Endometrial microvascular endothelial cells (primary cell): Measurements from ENCODE around the gene PRR12. TPM values are rescaled to one million over a fixed set of nuclear protein-coding genes. Genes with fewer than 3 reads are reported as not detected.

Experiments used
- in situ Hi-C: cut with HindIII; loops from 2 replicates; pipeline ENCODE4 v1.10.0; 2017; ENCODE audit warnings: low sequenced_read_pairs, low pct_unique_long_range_greater_than_20kb; ENCODE audit errors: inconsistent ontology term
- total RNA-seq: library from RNA; depleted of rRNA; stranded (reverse); fragments of >200 nt; gene quantifications from one replicate; pipeline ENCODE4 v1.2.3, GENCODE V29; 2015; ENCODE audit errors: inconsistent ontology term

Gene PRR12
- total RNA-seq, 1 donor from 2014 or later: 7.5 TPM

DNA sequence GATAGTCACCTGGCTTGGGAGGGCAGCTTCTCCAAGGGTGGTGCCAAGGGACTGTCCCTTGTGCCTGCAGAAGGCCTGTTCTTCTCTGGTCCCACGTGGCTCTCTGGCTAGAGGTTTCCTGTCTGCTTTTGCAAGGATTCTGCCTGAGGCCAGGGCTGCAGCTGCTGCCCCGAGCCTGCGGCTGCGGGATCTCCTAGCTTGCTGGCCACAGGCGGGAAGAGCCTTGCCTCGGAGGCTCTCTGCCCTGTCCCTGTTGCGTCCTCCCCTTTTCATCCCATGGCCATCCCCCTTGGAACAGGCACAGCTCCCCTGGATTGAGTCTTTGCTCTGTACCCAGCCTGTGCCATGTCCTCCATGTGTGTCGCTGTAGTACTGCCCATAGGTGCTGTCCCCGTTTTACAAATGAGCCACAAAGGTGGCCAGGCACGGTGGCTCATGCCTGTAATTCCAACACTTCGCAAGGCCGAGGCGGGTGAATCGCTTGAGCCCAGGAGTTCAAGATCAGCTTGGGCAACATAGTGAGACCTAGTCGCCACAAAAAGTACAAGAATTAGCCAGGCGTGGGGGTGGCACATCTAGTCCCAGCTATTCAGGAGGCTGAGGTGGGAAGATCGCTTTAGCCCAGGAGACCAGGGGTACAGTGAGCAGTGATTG, 65.6 kb downstream of the PRR12 start:
- in situ Hi-C loops: no loop called here

DNA sequence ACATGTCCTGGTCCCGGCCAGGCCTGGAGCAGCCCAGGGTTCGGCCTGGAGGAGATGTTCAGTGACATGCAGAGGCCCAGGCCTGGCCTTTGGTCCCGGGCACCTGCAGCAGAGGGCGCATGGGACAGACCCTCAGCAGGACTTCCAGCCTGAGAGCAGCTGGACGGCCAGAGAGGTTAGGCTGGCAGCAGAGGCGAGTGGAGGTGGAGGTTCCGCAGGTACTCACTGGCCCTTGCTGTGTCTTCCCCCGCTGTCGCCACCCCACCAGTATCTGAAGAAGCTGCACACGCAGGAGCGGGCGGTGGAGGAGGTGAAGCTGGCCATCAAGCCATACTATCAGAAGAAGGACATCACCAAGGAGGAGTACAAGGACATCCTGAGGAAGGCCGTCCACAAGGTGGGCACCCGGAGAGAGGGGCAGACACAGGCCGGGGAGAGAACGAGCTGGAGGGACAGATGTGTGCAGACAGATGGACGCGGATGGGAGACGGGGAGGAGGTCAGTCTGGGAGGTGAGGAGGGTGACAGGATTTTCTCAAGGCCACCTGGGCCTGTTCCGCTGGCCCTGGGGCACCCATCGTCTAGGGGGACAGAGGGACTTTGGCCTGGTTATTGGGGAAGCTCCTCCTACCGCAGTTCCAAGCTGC, 66.6 kb downstream of the PRR12 start:
- in situ Hi-C loops: no loop called here

DNA sequence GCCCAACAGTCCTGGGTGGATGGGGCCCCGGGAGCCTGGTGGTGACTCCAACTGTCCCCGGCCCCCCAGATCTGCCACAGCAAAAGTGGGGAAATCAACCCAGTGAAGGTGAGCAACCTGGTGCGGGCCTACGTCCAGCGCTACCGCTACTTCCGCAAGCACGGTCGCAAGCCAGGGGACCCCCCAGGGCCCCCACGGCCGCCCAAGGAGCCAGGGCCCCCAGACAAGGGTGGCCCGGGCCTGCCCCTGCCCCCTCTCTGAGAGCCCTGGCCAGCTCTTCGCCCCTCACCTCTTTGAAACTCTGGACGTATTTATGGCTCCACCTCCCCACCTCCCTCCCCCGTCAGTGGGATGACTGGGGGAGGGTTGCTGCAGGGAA, 67.1 kb downstream of the PRR12 start:
- in situ Hi-C loops: no loop called here

DNA sequence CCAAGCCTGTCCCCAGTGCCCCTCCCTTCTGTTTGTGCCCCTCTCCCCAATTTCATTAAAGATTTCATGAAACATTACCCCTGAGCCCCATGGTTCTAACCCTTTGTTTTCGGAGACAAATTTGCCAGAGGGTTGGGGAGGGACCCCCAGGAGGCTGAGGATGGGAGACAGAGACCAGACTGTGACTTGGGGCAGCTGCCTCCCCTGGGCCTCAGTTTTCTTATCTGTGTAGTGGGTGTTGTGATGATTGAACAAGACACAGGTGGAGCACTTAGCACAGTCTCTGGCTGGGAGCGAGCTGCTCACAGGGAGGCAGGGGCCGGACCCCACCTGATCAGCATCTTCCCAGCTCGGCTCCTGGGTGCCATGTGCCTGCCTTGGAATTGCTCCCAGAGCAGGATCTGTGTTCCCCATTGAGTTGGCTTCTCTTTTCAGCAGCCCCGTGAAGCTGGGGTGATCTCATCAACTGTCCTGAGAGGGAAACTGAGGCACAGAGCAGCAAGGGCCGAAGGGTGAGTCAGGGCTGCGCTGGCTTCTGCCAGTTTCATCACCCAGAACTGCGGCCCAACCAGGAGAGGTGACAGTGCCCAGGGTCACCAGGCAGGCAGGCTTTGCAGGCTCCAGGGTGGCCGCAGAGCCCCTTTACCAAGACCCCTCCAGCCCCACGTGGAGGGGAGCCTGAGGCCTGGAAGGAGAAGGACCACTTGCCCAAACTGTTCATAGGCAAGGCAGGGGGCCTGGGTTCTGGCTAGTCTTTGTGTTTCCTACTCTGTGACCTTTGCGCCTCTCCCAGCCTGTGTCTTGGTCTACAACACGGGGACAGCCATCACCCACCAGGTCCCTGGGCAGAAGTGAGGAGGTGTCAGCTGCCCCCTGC, 67.8 kb downstream of the PRR12 start:
- in situ Hi-C loops: no loop called here

DNA sequence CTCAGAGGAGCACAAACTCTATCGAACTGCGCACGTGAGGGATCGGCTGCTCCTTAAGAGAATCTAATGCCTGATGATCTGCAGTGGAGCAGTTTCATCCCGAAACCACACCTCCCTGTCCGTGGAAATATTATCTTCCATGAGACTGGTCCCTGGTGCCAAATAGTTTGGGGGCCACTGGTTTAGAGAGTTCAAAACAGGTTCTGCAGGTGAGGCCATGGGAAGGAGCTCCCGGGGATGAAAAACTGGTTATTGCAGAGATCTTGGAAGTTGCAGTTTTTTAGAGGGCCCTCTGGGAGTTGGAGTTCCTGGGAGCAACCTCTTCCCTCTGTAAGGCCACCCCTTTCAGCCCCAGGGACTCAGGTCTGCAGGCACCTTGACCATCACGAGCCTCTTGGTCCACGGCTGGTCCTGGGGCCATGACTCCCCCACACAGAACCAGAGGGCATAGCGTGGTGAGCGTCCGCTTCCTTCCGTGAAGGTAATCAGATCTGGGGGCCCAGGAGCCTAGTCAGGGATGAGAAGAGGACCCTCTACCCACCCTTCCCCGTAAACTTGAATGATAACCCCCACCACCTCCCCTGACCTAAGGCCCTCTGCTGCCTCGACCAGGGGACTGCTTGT, 69.5 kb downstream of the PRR12 start:
- in situ Hi-C loops: no loop called here

DNA sequence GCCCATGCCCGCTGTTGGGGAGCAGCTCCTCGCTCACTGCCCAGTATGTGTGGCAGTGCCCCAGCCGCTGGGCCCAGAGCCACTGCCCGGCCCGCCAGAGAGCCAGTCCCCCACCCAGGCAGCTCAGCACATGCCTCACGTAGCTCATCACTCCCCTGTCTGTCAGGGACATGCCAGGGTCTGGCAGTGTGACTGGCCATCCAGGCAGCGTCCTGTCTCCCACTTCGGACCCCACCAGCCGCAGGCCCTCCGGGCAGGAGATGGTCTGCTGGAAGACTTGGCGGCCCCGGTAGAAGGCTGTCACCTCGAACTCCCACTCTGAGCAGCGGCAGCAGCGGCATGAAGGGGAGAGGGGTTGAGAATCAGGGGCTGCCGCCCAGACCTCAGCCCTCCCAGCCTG, 71.0 kb downstream of the PRR12 start:
- in situ Hi-C loops: no loop called here

DNA sequence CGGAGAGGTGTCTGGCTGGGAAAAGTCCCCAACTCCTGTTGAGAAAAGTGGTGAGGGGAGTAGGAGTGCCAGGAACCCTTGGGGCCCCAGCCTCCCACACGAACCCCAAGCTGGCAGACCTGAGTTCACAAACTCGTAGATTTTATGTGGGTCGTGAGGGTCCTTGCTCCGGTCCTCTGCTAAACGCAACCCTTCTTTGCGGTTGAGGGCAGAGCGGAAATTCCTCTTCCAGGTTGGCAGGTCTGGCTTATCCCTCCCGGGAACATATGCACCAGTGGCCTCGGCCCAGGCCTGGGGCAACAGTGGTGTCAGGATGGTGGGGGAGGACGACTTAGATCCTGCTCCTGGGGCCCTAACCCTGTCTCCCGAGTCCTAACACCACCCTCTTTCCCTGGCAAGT, 72.2 kb downstream of the PRR12 start:
- in situ Hi-C loops: no loop called here

DNA sequence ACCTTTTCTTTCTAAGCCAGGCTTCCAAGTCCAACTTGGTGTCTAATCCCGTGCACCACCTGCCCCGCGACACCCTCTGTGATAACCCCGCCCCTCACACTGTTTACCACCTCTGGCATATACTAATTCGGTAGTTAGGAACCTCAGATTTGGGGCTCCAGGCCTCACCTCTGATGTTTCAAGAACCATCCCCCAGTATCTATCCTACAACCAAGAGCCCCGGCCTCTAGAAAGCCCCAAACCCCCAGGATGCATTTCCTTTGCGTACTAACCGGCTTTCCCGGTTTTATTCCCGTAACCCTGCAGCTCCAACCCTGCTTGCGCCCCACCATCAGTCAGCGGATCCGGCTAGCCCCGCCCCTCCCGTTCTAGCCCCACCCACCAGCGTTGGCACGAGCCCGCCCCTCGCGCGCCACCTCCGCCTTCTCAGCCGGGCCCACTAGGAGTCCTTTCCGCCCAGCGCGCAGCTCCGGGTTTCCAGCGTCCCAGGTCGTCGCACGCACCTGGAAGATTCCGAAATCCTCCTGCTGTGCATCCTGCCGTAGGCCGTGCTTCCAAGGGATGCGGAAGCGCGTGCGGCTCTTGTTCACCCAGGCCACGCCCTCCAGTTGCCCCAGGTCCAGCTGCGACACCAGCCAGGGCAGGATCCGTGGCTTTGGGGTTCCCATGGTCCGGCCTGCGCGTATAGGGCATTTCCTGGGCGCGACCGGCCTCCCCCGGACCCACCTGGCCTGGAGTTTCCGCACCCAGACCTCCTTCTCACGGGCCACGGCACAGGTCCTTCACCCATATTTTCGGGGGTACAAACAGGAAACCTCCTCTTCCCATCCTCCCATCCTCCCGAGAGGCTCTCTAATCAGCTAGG, 73.4 kb downstream of the PRR12 start:
- in situ Hi-C loops: no loop called here

DNA sequence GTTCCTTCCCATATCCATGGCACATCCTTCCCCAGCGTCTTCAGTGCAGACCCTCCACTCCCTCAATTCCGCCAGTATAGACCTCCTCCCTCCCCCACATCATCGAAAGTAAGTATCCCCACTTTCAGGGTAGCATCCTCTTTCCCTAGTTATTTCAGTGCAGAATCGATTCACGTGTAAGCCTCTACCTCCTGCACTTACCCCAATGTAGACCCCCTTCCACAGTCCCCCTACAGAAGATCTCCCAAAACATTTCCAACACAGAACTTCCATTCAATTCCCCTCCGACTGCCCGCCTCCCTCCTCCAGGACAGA, 74.0 kb downstream of the PRR12 start:
- in situ Hi-C loops: no loop called here

DNA sequence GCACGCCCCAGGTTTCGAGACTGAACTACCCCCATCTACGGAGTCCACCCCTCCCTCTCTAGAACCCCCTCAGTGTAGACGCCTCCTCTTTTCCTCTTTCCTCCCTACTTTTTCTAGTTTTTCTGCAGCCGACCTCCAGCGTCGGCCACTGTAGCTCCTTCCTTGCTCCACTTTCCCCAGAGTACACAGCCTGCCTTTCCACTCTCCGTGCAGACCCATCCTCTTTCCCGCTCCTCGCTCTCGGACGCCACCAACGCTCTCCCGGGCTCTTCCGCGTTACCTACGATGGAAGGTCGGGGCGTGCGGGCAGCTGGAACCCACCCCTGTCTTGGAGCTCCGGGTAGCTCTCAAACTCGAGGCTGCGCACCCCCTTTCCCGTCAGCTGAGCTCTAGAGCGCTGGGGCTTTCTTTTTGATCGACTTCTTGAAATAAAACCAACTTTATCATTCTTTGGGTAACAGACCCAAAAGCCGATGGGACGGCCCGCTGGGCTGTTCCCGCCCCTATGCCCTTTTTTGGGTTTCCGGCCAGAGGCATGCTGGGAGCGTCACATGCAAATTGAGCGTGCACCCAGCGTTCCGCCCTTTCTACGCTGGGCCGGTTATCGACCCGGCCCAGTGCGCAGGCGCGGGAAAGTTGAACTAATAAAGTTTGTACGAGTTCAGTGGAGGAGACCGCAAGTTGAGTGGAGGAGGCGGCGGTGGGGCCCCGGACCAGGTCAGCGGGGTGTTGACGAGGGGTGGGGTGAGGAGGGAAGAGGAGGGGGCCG, 74.6 kb downstream of the PRR12 start, which contains the start of the genes BCL2L12 and IRF3:
Gene BCL2L12, plus strand, starts transcription at position 583 of the 769 bp plus-strand sequence. CDS start 760 bp downstream, outside the sequence.
Gene IRF3, minus strand, starts transcription at position 507 of the 769 bp plus-strand sequence. CDS start 1,019 bp downstream, outside the sequence.
- in situ Hi-C loops: no loop called here

DNA sequence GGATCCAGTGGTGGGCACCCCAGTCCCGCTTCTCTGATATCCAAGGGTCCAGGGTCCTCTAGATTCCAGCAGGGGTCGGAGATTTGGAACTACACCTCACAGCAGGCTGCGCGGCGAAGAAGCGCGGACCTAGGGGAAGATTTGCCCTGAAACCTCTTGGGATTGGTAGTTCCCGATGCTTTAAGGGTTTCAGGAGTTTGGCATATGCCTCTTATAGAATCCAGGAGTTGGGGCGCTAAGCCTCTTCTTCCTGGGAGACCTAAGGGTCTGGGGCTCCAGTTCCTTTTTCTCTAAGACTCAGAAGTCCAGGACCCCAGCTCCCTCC, 75.1 kb downstream of the PRR12 start:
- in situ Hi-C loops: no loop called here

DNA sequence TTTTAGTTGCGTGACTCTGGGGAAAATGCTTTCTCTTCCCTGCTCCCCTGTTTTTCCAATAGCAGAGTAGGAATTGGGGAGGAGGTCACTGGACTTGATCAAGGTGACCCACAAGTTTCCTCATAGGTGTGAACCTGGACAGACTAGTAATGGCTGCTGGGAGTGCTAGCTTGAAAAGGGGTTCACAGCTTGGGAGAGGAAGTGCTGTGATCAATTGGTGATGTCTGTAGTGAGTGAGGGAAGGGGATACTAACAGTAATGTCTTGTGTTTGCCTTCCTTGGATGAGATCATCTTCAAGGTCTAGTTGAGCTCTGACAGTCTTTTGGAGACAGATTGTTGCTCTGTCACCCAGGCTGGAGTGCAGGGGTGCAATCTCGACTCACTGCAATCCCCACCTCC, 76.5 kb downstream of the PRR12 start:
- in situ Hi-C loops: no loop called here

DNA sequence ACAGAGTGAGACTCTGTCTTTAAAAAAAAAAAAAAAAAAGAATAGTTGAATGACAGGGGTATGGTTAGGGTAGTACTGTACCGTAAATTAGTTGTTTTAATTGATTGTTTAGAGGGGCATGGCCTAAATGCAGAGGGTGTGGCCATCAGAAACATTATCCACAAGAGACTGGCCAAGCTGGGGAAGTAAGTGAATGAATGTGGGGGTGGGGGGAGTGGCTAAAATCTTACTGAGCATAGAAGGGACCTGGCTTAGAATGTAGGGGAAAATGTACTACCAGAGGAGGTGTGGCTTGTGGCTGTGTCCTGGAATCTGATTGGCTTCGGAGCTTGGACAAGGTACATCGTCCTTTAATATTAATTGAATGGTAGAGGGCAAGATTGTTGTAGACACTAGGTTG, 78.5 kb downstream of the PRR12 start:
- in situ Hi-C loops: no loop called here

DNA sequence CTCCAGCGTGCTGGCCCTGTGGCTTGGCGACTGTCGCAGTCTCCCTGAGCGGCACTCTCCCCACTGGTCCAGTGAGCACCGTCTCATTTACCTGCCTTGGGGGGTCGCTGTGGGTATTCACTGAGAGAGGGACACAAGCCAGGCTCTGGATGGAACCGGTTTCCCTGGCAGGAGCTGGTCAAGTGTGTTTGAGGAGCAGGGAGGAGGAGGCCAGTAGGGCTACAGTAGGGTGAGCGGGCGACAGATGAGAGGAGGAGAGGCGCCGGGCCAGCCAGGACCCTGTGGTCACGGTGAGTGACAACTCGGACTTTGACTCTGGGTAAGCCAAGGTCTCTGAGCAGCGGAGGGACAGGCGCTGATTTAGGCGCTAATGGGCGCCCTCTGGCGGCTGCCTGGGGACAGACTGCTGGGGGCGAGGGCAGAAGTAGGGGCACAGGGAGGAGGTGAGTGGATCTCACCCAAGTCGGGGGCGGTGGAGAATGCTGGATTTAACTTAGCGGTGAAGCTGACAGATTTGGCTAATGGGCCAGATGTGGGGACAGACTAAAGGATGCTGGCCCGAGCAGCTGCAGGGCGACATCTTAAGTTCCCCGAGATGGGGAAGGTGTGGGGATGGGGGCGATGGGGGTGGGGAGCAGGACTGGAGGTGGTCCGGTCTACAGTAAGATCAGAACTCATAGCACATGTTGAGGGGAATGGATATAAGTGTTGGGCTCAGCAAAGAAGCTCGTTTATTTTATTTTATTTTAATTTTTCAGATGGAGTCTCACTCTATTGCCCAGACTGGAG, 81.3 kb downstream of the PRR12 start:
- in situ Hi-C loops: no loop called here
